GM18868 (cell line): ENCODE results near the gene ZBTB48.
A peak's percentile ranks its signal among the peaks of the same experiment; 100 is the strongest.
"Not testable (repeated sequence)": the region's sequence is repeated elsewhere in the genome, so short reads cannot be mapped to it uniquely, and the experiment has no call there.

Source experiments
- ATAC-seq: cut with Tn5 transposase; IDR thresholded peaks from one replicate; pipeline ENCODE4 v1.9.1; 2021; ENCODE audit warnings: mild to moderate bottlenecking, moderate library complexity; ENCODE audit not compliant: unreplicated experiment

Gene ZBTB48

GRCh38 chr1:6579374-6580118, at the start of gene ZBTB48:
ZBTB48 (plus strand) TSS chr1:6579994; CDS start chr1:6580610, 616 bp downstream.
- peak; percentile 96 for ATAC-seq

- no peak for ATAC-seq
These were observed 49.2 kb upstream of the ZBTB48 start for GRCh38 chr1:6530504-6531160.

GRCh38 chr1:6531996-6532395, 47.8 kb upstream of the ZBTB48 start:
- no peak for ATAC-seq

- ATAC-seq = no peak
These were observed 45.5 kb upstream of the ZBTB48 start for GRCh38 chr1:6534248-6534822.

GRCh38 chr1:6535214-6535613, 44.6 kb upstream of the ZBTB48 start:
- ATAC-seq = no peak

- no peak for ATAC-seq
These were observed 43.5 kb upstream of the ZBTB48 start for GRCh38 chr1:6536291-6536690.

GRCh38 chr1:6538956-6539355, 40.8 kb upstream of the ZBTB48 start:
- no peak for ATAC-seq

- no peak for ATAC-seq
These were observed 35.0 kb upstream of the ZBTB48 start for GRCh38 chr1:6544831-6545230.

- no peak for ATAC-seq
These were observed 34.3 kb upstream of the ZBTB48 start for GRCh38 chr1:6545276-6546112.

- no peak for ATAC-seq
These were observed 33.5 kb upstream of the ZBTB48 start for GRCh38 chr1:6546326-6546725.

- no peak for ATAC-seq
These were observed 32.5 kb upstream of the ZBTB48 start for GRCh38 chr1:6547301-6547700.

- peak; percentile 93 for ATAC-seq
These were observed 25.5 kb upstream of the ZBTB48 start, which contains the start of gene NOL9 for GRCh38 chr1:6554031-6554906. NOL9 (minus strand) TSS chr1:6554513; CDS start chr1:6554502, 11 bp downstream.

- ATAC-seq = no peak
These were observed 24.7 kb upstream of the ZBTB48 start, which contains the start of gene TAS1R1 for GRCh38 chr1:6554907-6555778. TAS1R1 (plus strand) TSS chr1:6555307; CDS start chr1:6555374, 67 bp downstream.

GRCh38 chr1:6557597-6557996, 22.2 kb upstream of the ZBTB48 start:
- no peak for ATAC-seq

GRCh38 chr1:6559161-6559560, 20.6 kb upstream of the ZBTB48 start:
- not testable (repeated sequence) for ATAC-seq

- no peak for ATAC-seq
These were observed 19.5 kb upstream of the ZBTB48 start for GRCh38 chr1:6560267-6560666.

- no peak for ATAC-seq
These were observed 10.8 kb upstream of the ZBTB48 start for GRCh38 chr1:6569033-6569432.

- no peak for ATAC-seq
These were observed 9.7 kb upstream of the ZBTB48 start for GRCh38 chr1:6570100-6570499.

GRCh38 chr1:6570987-6571386, 8.8 kb upstream of the ZBTB48 start:
- no peak for ATAC-seq
